ENCODE data around the gene UNC13D. TPM values are rescaled to one million over a fixed set of nuclear protein-coding genes. Genes with fewer than 3 reads are reported as not detected.

UNC13D gene
- polyA plus RNA-seq, 1 donor from 2014 or later: 1.2 TPM

DNA sequence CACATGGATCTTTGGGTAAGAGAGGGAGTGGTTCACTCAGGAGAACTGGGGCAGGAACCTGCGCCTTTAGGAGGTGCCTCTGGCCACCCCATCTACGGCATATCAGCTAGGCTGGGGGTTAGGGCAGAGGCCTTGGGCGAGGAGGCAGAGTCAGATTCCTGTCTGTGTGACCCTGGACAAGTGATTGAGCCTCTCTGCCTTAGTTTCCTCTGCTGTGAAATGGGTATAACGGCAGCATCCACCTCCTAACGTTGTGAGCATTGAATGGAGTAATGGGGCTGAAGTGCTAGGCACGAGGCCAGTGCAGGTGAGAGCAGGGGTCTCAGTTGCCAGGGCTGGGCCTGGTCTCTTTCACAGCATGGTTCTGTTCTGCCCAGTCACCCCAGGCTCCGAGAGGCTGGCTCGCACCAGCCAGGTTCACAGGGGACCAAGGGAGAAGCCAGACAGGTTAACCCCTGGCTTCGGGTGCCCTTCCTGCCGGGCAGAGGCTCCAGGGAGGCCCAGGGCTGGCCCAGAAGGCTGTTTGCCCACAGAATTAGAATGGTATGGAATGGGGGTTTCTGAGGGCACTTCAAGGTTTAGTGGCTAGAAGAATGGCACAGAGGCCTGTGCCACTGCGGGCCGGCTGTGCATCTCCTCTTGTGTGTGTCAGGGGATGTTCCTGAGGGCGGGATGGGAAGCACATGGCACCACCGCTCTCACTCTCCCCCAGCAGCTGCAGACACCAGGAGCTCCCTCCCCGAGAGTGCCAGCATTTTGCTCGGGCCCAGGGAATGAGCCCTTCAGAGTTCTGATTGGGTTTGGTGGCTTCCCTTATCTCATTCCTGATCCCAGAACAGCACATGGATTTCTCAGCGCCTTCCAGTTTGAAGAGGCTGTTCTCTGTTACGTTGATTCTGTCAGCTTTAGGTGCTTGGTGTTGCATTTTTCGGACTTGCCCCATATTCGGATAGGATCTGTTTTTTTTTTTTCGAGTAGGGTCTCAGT lies 23.8 kb downstream of the UNC13D start:
- Histone ChIP-seq H3K4me3 (ENCODE audit: low read length) (no peak overlapping the region), H3K9me3 (ENCODE audit: low read length) (no peaks in the 10 kb centered on the region), H3K4me2 (ENCODE audit: low read length) (no peak overlapping the region), H3K36me3 (ENCODE audit: insufficient read depth, low read length) (no peaks in the 10 kb centered on the region), H4K20me1 (ENCODE audit: insufficient read depth) (no peaks in the 10 kb centered on the region), H3K9ac (ENCODE audit: low read length) (no peak overlapping the region), H3F3A (ENCODE audit: insufficient read depth, low read length, poor library complexity, severe bottlenecking) (no peaks in the 10 kb centered on the region), H3K79me2 (replicated peaks; ENCODE audit: insufficient read depth, low read length) (no peaks in the 10 kb centered on the region), H2AFZ (ENCODE audit: low read depth, low read length) (no peak overlapping the region), H3K27me3 (ENCODE audit: insufficient read depth, low read depth, low read length) (no peaks in the 10 kb centered on the region), H3K27ac (ENCODE audit: low read length) (no peak overlapping the region), H3K9me2 (ENCODE audit: insufficient read depth, low read length) (no peaks in the 10 kb centered on the region)
- TF ChIP-seq, protein P1, sequence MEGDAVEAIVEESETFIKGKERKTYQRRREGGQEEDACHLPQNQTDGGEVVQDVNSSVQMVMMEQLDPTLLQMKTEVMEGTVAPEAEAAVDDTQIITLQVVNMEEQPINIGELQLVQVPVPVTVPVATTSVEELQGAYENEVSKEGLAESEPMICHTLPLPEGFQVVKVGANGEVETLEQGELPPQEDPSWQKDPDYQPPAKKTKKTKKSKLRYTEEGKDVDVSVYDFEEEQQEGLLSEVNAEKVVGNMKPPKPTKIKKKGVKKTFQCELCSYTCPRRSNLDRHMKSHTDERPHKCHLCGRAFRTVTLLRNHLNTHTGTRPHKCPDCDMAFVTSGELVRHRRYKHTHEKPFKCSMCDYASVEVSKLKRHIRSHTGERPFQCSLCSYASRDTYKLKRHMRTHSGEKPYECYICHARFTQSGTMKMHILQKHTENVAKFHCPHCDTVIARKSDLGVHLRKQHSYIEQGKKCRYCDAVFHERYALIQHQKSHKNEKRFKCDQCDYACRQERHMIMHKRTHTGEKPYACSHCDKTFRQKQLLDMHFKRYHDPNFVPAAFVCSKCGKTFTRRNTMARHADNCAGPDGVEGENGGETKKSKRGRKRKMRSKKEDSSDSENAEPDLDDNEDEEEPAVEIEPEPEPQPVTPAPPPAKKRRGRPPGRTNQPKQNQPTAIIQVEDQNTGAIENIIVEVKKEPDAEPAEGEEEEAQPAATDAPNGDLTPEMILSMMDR (IDR thresholded peaks at IDR 0.05; ENCODE audit: poor library complexity, severe bottlenecking): no peak
- TF ChIP-seq SMC3 (conservative IDR thresholded peaks at IDR 0.05; ENCODE audit: poor library complexity) (no peak), MXI1 (conservative IDR thresholded peaks at IDR 0.05; ENCODE audit: poor library complexity, severe bottlenecking) (no peak), EZH2 (IDR thresholded peaks at IDR 0.05; ENCODE audit: borderline replicate concordance, insufficient read depth, low read length, poor library complexity, severe bottlenecking) (no peak), RAD21 (conservative IDR thresholded peaks at IDR 0.05) (no peak)

DNA sequence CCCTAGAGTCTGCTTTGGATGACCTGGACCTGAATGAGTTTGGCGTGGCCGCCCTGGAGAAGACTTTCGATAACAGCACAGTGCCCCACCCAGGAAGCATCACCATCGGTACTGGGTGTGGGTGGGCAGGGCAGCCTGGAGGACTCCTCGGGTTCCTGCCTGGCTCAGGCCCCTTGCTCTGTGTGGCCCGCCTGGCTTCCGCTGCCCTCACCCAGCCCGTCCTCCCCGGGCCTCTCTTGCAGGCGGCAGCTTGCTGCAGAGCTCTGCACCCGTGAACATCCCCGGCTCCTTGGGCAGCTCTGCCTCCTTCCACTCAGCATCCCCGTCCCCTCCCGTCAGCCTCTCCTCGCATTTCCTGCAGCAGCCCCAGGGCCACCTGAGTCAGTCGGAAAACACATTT lies 24.5 kb downstream of the UNC13D start:
- H3K9me3 ChIP-seq (ENCODE audit: low read length): no peaks in the 10 kb centered on the region
- no peaks in the 10 kb centered on the region for H3F3A ChIP-seq (ENCODE audit: insufficient read depth, low read length, poor library complexity, severe bottlenecking)
- no peak overlapping the region for H3K4me2 ChIP-seq (ENCODE audit: low read length)
- H3K27ac ChIP-seq (ENCODE audit: low read length): no peak overlapping the region
- H3K9me2 ChIP-seq (ENCODE audit: insufficient read depth, low read length): no peaks in the 10 kb centered on the region
- H3K4me3 ChIP-seq (ENCODE audit: low read length): no peak overlapping the region
- no peak overlapping the region for H2AFZ ChIP-seq (ENCODE audit: low read depth, low read length)
- H3K9ac ChIP-seq (ENCODE audit: low read length): no peak overlapping the region
- no peaks in the 10 kb centered on the region for H3K27me3 ChIP-seq (ENCODE audit: insufficient read depth, low read depth, low read length)
- no peaks in the 10 kb centered on the region for H3K36me3 ChIP-seq (ENCODE audit: insufficient read depth, low read length)
- no peaks in the 10 kb centered on the region for H4K20me1 ChIP-seq (ENCODE audit: insufficient read depth)
- no peak for TF ChIP-seq EZH2 (IDR thresholded peaks at IDR 0.05; ENCODE audit: borderline replicate concordance, insufficient read depth, low read length, poor library complexity, severe bottlenecking)
- no peak for TF ChIP-seq SMC3 (conservative IDR thresholded peaks at IDR 0.05; ENCODE audit: poor library complexity)
- TF ChIP-seq, protein P2, sequence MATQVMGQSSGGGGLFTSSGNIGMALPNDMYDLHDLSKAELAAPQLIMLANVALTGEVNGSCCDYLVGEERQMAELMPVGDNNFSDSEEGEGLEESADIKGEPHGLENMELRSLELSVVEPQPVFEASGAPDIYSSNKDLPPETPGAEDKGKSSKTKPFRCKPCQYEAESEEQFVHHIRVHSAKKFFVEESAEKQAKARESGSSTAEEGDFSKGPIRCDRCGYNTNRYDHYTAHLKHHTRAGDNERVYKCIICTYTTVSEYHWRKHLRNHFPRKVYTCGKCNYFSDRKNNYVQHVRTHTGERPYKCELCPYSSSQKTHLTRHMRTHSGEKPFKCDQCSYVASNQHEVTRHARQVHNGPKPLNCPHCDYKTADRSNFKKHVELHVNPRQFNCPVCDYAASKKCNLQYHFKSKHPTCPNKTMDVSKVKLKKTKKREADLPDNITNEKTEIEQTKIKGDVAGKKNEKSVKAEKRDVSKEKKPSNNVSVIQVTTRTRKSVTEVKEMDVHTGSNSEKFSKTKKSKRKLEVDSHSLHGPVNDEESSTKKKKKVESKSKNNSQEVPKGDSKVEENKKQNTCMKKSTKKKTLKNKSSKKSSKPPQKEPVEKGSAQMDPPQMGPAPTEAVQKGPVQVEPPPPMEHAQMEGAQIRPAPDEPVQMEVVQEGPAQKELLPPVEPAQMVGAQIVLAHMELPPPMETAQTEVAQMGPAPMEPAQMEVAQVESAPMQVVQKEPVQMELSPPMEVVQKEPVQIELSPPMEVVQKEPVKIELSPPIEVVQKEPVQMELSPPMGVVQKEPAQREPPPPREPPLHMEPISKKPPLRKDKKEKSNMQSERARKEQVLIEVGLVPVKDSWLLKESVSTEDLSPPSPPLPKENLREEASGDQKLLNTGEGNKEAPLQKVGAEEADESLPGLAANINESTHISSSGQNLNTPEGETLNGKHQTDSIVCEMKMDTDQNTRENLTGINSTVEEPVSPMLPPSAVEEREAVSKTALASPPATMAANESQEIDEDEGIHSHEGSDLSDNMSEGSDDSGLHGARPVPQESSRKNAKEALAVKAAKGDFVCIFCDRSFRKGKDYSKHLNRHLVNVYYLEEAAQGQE (IDR thresholded peaks at IDR 0.05; ENCODE audit: borderline replicate concordance): no peak
- TF ChIP-seq EP300 (conservative IDR thresholded peaks at IDR 0.05; ENCODE audit: poor library complexity, severe bottlenecking): no peak
- no peak for TF ChIP-seq RAD21 (conservative IDR thresholded peaks at IDR 0.05)
- no peak for TF ChIP-seq POLR2AphosphoS5 (IDR thresholded peaks at IDR 0.05)
- TF ChIP-seq, protein P1 (IDR thresholded peaks at IDR 0.05; ENCODE audit: poor library complexity, severe bottlenecking): no peak
- no peak for TF ChIP-seq TAF1 (IDR thresholded peaks at IDR 0.05; ENCODE audit: low read depth)
- no peak for TF ChIP-seq MXI1 (conservative IDR thresholded peaks at IDR 0.05; ENCODE audit: poor library complexity, severe bottlenecking)
- H3K79me2 ChIP-seq (replicated peaks; ENCODE audit: insufficient read depth, low read length): no peaks in the 10 kb centered on the region
